Thymus (tissue), 11 donors: ENCODE results near the gene GTF2I. TPM values are rescaled to one million over a fixed set of nuclear protein-coding genes. Genes with fewer than 3 reads are reported as not detected.
"Not testable (repeated sequence)": the region's sequence is repeated elsewhere in the genome, so short reads cannot be mapped to it uniquely, and the experiment has no call there.

ENCODE experiments used
- DNase-seq, 9 donors: peaks; one replicate each; pipeline ENCODE4 v3.0.0-alpha.2; 2013; ENCODE audit warnings: low spot score in 9 of 9, low read depth in 6 of 9, missing footprints in 1 of 9
- H3K27ac ChIP-seq, 2 donors: one replicate each; pipeline ENCODE4 v1.5.1; 2013; ENCODE audit warnings: control low read depth in 1 of 2, low read depth in 1 of 2, low read length in 1 of 2, mild to moderate bottlenecking in 1 of 2, moderate library complexity in 1 of 2
- H3K27me3 ChIP-seq, 2 donors: one replicate each; pipeline ENCODE4 v1.5.1; 2013; ENCODE audit warnings: low read length in 1 of 2; ENCODE audit not compliant: control insufficient read depth in 2 of 2, insufficient read depth in 1 of 2
- H3K36me3 ChIP-seq, 2 donors: one replicate each; pipeline ENCODE4 v1.5.1; 2013; ENCODE audit warnings: low read length in 1 of 2, mild to moderate bottlenecking in 1 of 2, moderate library complexity in 1 of 2; ENCODE audit not compliant: control insufficient read depth in 2 of 2, insufficient read depth in 2 of 2
- H3K4me1 ChIP-seq, 2 donors: one replicate each; pipeline ENCODE4 v1.5.1; 2013; ENCODE audit warnings: low read length in 2 of 2; ENCODE audit not compliant: control insufficient read depth in 2 of 2, insufficient read depth in 2 of 2
- H3K4me3 ChIP-seq, 2 donors: one replicate each; pipeline ENCODE4 v1.5.1; 2013; ENCODE audit warnings: low read length in 2 of 2, control low read depth in 1 of 2, mild to moderate bottlenecking in 1 of 2
- H3K9me3 ChIP-seq, 2 donors: one replicate each; pipeline ENCODE4 v1.5.1; 2013; ENCODE audit warnings: low read length in 1 of 2, mild to moderate bottlenecking in 1 of 2; ENCODE audit not compliant: control insufficient read depth in 2 of 2, insufficient read depth in 1 of 2
- WGBS: extraction: QIAGEN DNeasy Blood & Tissue Kit; methylation state at CpG from one replicate; pipeline ENCODE4 v1.1.7; 2013; 5-methylcytosine and 5-hydroxymethylcytosine counted together
- polyA plus RNA-seq: library from polyadenylated mRNA; stranded (reverse); fragments of 200-250 nt; gene quantifications from one replicate; pipeline ENCODE4 v1.2.3, GENCODE V29; 2013
- total RNA-seq: library from RNA; stranded (reverse); fragments of 120-200 nt; gene quantifications from one replicate; pipeline ENCODE4 v1.2.4, GENCODE V29; 2013
- donor health status: healthy.

GTF2I gene
- total and polyA plus RNA-seq, 2 donors: 35.1 to 91.4 TPM

DNA sequence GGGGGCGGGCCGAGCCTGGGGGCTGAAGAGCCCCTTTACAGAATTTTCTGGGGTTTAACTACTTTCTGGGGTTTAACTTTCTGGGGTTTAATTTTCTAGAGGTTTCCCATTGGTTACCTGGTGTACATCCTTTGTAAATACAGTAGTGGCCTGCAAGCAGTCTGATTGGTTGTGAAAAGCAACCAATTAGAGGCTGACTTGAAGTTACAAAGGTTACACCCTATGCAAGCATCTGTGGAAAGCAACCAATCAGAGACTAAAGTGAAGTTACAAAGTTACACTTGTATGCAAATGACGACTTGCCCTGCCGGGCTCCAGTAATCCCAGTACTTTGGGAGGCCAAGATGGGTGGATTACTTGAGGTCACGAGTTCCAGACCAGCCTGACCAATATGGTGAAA, 27.4 kb downstream of the GTF2I start:
- Histone ChIP-seq H3K27ac (no peak overlapping the region), H3K36me3 (peaks cover 10 to 38% of the 10 kb centered on the region in 2 donors), H3K4me1 (no peaks in the 10 kb centered on the region), H3K9me3 (no peaks in the 10 kb centered on the region), H3K27me3 (no peaks in the 10 kb centered on the region), H3K4me3 (no peak overlapping the region)
- no peak for DNase-seq
- 98% methylated on average over 5 of the region's 5 CpGs for WGBS

DNA sequence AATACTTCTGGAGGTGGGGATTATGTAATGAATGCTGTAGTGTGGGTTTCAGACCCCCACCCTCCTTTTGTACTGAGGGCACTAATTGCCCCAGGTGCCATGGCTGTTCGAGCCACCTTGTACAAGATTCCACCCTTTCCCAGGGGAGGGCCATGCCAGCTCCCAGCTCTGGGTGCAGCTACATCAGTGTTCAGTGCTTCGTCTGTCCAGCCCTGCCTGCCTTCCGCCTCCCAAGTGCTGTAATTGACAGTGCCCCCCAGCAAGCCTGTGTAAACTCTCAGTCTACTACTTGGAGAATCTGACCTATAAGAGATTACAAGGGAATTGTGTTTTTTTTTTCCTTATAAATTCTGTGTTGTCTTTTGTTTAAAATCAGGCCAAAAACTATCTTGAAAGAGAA, 33.0 kb downstream of the GTF2I start:
- H3K4me3 ChIP-seq: no peak overlapping the region
- no peak overlapping the region for H3K27ac ChIP-seq
- H3K27me3 ChIP-seq: no peaks in the 10 kb centered on the region
- no peaks in the 10 kb centered on the region for H3K4me1 ChIP-seq
- H3K9me3 ChIP-seq: peaks cover 1 to 4% of the 10 kb centered on the region in 2 donors
- no peak for DNase-seq
- 98% methylated on average over 3 of the region's 3 CpGs for WGBS
- peaks cover 61 to 71% of the 10 kb centered on the region in 2 donors for H3K36me3 ChIP-seq

DNA sequence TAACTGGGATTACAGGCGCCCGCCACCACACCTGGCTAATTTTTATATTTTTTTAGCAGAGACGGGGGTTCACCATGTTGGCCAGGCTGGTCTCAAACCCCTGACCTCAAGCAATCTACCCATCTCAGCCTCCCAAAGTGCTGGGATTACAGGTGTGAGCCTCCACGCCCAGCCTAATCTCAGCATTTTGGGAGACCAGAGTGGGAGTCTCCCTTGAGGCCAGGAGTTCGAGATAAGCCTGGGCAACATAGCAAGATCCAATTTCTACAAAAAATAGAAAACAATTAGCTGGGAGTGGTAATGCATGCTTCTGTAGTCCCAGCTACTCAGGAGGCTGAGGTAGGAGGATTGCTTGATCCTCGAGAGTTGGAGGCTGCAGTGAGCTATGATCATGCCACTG, 46.9 kb downstream of the GTF2I start:
- peaks cover 55 to 94% of the 10 kb centered on the region in 2 donors for H3K36me3 ChIP-seq
- 98% methylated on average over 6 of the region's 6 CpGs for WGBS
- not testable (repeated sequence) for H3K4me1 ChIP-seq, H3K27ac ChIP-seq, DNase-seq, H3K27me3 ChIP-seq, H3K4me3 ChIP-seq, H3K9me3 ChIP-seq

DNA sequence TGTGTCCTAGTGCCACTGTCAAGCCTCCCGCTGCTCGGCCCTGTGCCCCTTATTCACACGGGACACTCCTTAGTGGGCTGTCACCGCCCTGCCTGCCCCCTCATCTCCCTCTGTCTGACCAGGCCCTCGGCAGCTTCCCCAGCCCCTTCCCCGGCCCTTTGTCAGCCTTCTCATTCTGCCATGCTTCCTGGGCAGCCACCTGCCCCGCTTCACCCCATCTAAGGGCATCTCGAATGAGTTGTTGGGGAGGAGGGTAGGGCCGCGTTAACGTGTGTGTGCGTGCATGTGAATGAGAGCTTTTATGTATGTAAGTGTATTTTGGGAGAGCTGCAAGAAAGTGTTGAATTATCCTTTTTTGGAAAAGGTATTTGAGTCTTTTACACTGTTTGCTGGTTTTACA, 49.7 kb downstream of the GTF2I start:
- WGBS: 98% methylated on average over 12 of the region's 12 CpGs
- H3K27ac ChIP-seq: no peak overlapping the region
- no peaks in the 10 kb centered on the region for H3K4me1 ChIP-seq
- H3K9me3 ChIP-seq: no peaks in the 10 kb centered on the region
- H3K36me3 ChIP-seq: peaks cover 49 to 95% of the 10 kb centered on the region in 2 donors
- no peaks in the 10 kb centered on the region for H3K27me3 ChIP-seq
- DNase-seq: no peak
- H3K4me3 ChIP-seq: no peak overlapping the region

DNA sequence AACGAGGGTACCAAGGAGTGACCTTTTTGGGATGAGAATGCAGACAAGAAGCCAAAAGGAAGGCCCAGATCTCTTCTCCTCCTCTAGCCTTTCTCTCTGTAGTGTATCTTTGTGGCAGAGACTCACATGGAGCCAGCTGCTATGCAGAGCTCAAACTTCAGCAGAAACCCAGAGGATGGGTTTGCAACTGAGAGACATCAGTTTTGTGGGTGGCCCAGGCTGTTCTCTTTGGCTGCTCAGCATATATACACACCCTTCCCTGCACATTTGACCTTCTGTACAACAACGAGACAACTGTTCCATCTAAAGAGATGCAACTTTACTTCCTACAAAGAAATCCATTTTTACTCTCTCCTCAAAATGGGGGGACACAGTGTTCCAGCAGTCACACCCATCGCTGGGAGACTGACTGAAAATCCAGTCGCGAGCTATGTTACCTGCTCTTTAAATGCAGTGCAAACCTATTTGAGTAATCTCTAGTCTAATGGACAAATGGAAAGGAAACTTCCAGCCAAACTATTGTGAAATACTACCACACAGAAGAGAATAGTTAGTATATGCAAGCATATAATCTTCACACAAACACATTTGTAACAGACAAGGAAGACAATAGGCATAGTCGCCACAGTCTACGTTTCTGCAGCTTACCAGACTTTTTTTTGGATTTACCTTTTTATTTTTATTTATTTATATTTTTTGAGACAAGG, 51.2 kb downstream of the GTF2I start:
- H3K9me3 ChIP-seq: peaks cover 0 to 1% of the 10 kb centered on the region in 2 donors
- peak overlapping the region in 1 of 2 donors; percentile 31 for H3K27ac ChIP-seq
- H3K4me1 ChIP-seq: no peaks in the 10 kb centered on the region
- 98% methylated on average over 7 of the region's 7 CpGs for WGBS
- no peaks in the 10 kb centered on the region for H3K27me3 ChIP-seq
- H3K4me3 ChIP-seq: no peak overlapping the region
- peaks cover 50 to 95% of the 10 kb centered on the region in 2 donors for H3K36me3 ChIP-seq
- DNase-seq: no peak

DNA sequence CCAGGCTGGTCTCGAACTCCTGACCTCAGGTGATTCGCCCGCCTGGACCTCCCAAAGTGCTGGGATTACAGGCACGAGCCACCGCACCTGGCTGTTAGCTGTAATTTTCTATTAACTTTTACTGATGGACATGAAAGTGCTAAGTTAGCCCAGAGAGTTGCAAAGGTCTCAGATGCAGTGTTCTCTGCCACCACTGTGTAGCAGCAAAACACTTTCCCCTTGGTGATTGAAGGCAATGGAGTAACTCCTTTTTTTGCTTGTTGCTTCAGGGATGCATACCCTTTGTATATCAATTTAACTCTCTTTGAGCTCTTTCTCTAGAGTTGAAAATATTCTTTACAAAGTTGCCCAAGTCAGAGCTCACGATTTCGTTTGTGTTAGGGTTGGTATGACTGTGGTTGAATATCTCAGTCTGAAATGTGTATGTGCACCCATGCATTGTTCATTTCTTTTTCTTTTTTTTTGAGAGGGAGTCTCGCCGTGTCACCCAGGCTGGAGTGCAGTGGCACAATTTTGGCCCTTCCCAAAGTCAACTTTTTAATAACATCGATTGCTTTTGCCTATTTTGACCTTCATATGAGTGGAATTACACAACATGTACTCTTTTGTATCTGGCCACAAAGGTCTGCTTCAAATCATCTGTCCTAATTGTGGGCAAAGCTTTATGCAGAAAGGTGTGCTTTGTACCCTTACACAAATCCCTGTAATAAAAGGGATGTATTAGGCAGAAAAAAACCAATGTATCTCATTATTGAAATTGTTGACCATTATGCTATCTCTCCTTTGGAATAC, 52.6 kb downstream of the GTF2I start:
- Histone ChIP-seq H3K4me3 (no peak overlapping the region), H3K27ac (no peak overlapping the region), H3K4me1 (no peaks in the 10 kb centered on the region), H3K36me3 (peaks cover 45 to 89% of the 10 kb centered on the region in 2 donors), H3K9me3 (peaks cover 0 to 1% of the 10 kb centered on the region in 2 donors), H3K27me3 (no peaks in the 10 kb centered on the region)
- no peak for DNase-seq
- WGBS: 98% methylated on average over 10 of the region's 10 CpGs

DNA sequence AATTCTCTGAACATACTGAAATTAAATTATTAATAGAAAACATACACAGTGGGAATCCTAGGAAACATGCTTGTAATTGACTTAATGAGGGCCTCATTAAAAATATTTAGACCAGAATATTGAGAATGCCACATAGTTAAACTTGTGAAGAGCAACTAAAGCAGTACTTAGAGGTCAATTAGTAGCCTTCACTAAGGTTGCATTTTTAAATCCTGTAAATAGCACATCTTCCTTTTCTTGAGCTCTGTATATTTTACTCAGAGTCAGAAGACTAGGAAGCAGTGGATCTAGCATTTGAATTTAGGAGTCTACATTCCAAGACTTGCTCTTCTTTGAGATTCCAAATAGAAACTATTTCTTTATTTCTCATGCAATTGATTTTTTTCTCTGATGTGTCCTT, 56.0 kb downstream of the GTF2I start:
- no peaks in the 10 kb centered on the region for H3K4me1 ChIP-seq
- H3K9me3 ChIP-seq: peaks cover 0 to 1% of the 10 kb centered on the region in 2 donors
- no peak for DNase-seq
- no peak overlapping the region for H3K4me3 ChIP-seq
- H3K36me3 ChIP-seq: peaks cover 29 to 82% of the 10 kb centered on the region in 2 donors
- H3K27ac ChIP-seq: no peak overlapping the region
- H3K27me3 ChIP-seq: no peaks in the 10 kb centered on the region

DNA sequence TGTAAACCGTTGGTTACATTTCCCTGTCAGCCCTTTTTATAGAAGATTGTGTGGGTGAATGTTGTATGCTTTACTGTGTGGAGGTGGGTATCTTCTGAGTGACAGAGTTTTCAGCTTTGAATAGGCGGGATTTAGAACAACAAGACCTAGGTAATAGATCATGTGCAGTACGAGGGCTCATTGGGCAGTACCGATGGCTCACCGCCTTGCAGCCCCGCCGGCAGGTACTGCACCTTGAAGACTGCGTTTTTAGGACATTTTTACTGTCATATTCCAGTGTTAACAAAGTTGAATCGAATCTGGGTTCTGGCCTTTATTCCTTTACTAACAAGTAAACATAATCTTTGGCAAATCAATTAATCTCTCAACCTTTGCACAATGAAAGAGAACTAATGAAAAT, 60.4 kb downstream of the GTF2I start:
- H3K9me3 ChIP-seq: no peaks in the 10 kb centered on the region
- WGBS: 96% methylated on average over 9 of the region's 9 CpGs
- H3K27ac ChIP-seq: no peak overlapping the region
- H3K36me3 ChIP-seq: peaks cover 17 to 77% of the 10 kb centered on the region in 2 donors
- DNase-seq: no peak
- no peaks in the 10 kb centered on the region for H3K27me3 ChIP-seq
- H3K4me1 ChIP-seq: no peaks in the 10 kb centered on the region
- no peak overlapping the region for H3K4me3 ChIP-seq

DNA sequence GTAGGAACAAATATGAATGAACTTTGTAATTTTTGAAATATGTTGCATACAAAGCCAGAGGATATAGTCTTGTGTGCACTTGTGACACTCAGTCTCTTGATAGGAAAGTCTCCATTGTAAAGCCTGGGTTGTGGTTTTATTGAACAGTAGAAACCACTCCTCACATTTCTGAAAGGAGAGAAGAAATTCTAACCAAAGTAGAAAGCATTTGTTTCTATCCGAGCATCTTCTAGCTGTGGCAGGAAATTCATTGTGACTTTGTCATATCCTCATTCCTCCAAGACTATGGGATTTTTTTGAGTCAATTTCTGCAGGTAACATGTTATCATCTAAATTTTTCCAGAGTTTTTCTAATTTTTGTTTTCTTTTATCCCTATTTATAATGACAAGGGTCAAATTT, 60.8 kb downstream of the GTF2I start:
- H3K4me3 ChIP-seq: no peak overlapping the region
- H3K27me3 ChIP-seq: no peaks in the 10 kb centered on the region
- WGBS: 88% methylated on average over 1 of the region's 1 CpG
- peaks cover 17 to 75% of the 10 kb centered on the region in 2 donors for H3K36me3 ChIP-seq
- H3K9me3 ChIP-seq: no peaks in the 10 kb centered on the region
- H3K4me1 ChIP-seq: no peaks in the 10 kb centered on the region
- H3K27ac ChIP-seq: no peak overlapping the region
- DNase-seq: peak in 2 of 9 donors; percentile 4 to 19
